GM20000 (cell line): ENCODE results near the gene SF3A1.

ENCODE experiments used
- DNase-seq: peaks from one replicate; pipeline ENCODE4 v3.0.0; 2012; ENCODE audit warnings: low spot score
- CTCF ChIP-seq: IDR thresholded peaks from 2 replicates; pipeline ENCODE4 v1.5.1; 2012; ENCODE audit warnings: mild to moderate bottlenecking, control low read depth; ENCODE audit errors: extremely low read depth, missing control alignments

Gene SF3A1

GRCh38 chr22:30297991-30298701, 58.5 kb downstream of the SF3A1 start:
- DNase-seq, result no peak
- TF ChIP-seq CTCF, result no peak

- no peak for DNase-seq
- no peak for TF ChIP-seq CTCF
These were observed 59.3 kb downstream of the SF3A1 start for GRCh38 chr22:30297276-30297990.

GRCh38 chr22:30296833-30297232, 59.9 kb downstream of the SF3A1 start:
- no peak for DNase-seq
- no peak for TF ChIP-seq CTCF

- no peak for TF ChIP-seq CTCF
These were observed 60.4 kb downstream of the SF3A1 start for GRCh38 chr22:30296324-30296723.

GRCh38 chr22:30295576-30295975, 61.1 kb downstream of the SF3A1 start:
- DNase-seq, result no peak
- no peak for TF ChIP-seq CTCF

More at GRCh38 chr22:30296324-30296723, 60.4 kb downstream of the SF3A1 start:
- DNase-seq, result no peak

GRCh38 chr22:30294830-30295229, 61.9 kb downstream of the SF3A1 start:
- no peak for TF ChIP-seq CTCF
- no peak for DNase-seq

- DNase-seq, result no peak
- TF ChIP-seq CTCF, result no peak
These were observed 62.6 kb downstream of the SF3A1 start for GRCh38 chr22:30294066-30294465.
